ENCODE results near the gene SETDB1. TPM values are rescaled to one million over a fixed set of nuclear protein-coding genes. Genes with fewer than 3 reads are reported as not detected.

The SETDB1 gene
- polyA plus RNA-seq, 1 donor from 2014 or later: 39.1 TPM

- H3K9ac ChIP-seq (ENCODE audit: low read length): no peak overlapping the region
- TF ChIP-seq TAF1 (IDR thresholded peaks at IDR 0.05; ENCODE audit: low read depth): no peak
- TF ChIP-seq REST (IDR thresholded peaks at IDR 0.05; ENCODE audit: borderline replicate concordance): no peak
- TF ChIP-seq RAD21 (conservative IDR thresholded peaks at IDR 0.05): no peak
- TF ChIP-seq EZH2 (IDR thresholded peaks at IDR 0.05; ENCODE audit: borderline replicate concordance, insufficient read depth, low read length, poor library complexity, severe bottlenecking): no peak
- no peak for TF ChIP-seq POLR2AphosphoS5 (IDR thresholded peaks at IDR 0.05)
- no peak for TF ChIP-seq MXI1 (conservative IDR thresholded peaks at IDR 0.05; ENCODE audit: poor library complexity, severe bottlenecking)
- no peak for TF ChIP-seq CTCF (IDR thresholded peaks at IDR 0.05; ENCODE audit: poor library complexity, severe bottlenecking)
- TF ChIP-seq EP300 (conservative IDR thresholded peaks at IDR 0.05; ENCODE audit: poor library complexity, severe bottlenecking): no peak
- no peak for TF ChIP-seq SMC3 (conservative IDR thresholded peaks at IDR 0.05; ENCODE audit: poor library complexity)
- H3K4me2 ChIP-seq (ENCODE audit: low read length): no peak overlapping the region
- no peaks in the 10 kb centered on the region for H3K9me3 ChIP-seq (ENCODE audit: low read length)
- H3K9me2 ChIP-seq (ENCODE audit: insufficient read depth, low read length): no peaks in the 10 kb centered on the region
- no peaks in the 10 kb centered on the region for H3K79me2 ChIP-seq (replicated peaks; ENCODE audit: insufficient read depth, low read length)
- no peaks in the 10 kb centered on the region for H3K27me3 ChIP-seq (ENCODE audit: insufficient read depth, low read depth, low read length)
- H3K27ac ChIP-seq (ENCODE audit: low read length): no peak overlapping the region
- H2AFZ ChIP-seq (ENCODE audit: low read depth, low read length): no peak overlapping the region
- H3F3A ChIP-seq (ENCODE audit: insufficient read depth, low read length, poor library complexity, severe bottlenecking): no peaks in the 10 kb centered on the region
- H4K20me1 ChIP-seq (ENCODE audit: insufficient read depth): no peaks in the 10 kb centered on the region
- H3K4me3 ChIP-seq (ENCODE audit: low read length): no peak overlapping the region
- no peaks in the 10 kb centered on the region for H3K36me3 ChIP-seq (ENCODE audit: insufficient read depth, low read length)
These were observed 55.1 kb downstream of the SETDB1 start for GRCh38 chr1:150981177-150981804.

- H3K27ac ChIP-seq (ENCODE audit: low read length): no peak within 1 kb of the TSS
- H3K9ac ChIP-seq (ENCODE audit: low read length): no peak within 1 kb of the TSS
- no peaks in the 10 kb centered on the region for H3K9me3 ChIP-seq (ENCODE audit: low read length)
- H3K4me2 ChIP-seq (ENCODE audit: low read length): no peak within 1 kb of the TSS
- no peaks in the 10 kb centered on the region for H3K79me2 ChIP-seq (replicated peaks; ENCODE audit: insufficient read depth, low read length)
- no peaks in the 10 kb centered on the region for H4K20me1 ChIP-seq (ENCODE audit: insufficient read depth)
- no peaks in the 10 kb centered on the region for H3K36me3 ChIP-seq (ENCODE audit: insufficient read depth, low read length)
- TF ChIP-seq TAF1 (IDR thresholded peaks at IDR 0.05; ENCODE audit: low read depth) (no peak), REST (IDR thresholded peaks at IDR 0.05; ENCODE audit: borderline replicate concordance) (no peak), CTCF (IDR thresholded peaks at IDR 0.05; ENCODE audit: poor library complexity, severe bottlenecking) (no peak), RAD21 (conservative IDR thresholded peaks at IDR 0.05) (no peak)
- no peak within 1 kb of the TSS for H3K4me3 ChIP-seq (ENCODE audit: low read length)
- no peak within 1 kb of the TSS for H2AFZ ChIP-seq (ENCODE audit: low read depth, low read length)
- H3F3A ChIP-seq (ENCODE audit: insufficient read depth, low read length, poor library complexity, severe bottlenecking): no peaks in the 10 kb centered on the region
- no peaks in the 10 kb centered on the region for H3K27me3 ChIP-seq (ENCODE audit: insufficient read depth, low read depth, low read length)
- H3K9me2 ChIP-seq (ENCODE audit: insufficient read depth, low read length): no peaks in the 10 kb centered on the region
These were observed 55.9 kb downstream of the SETDB1 start, which contains the start of gene ANXA9 for GRCh38 chr1:150981805-150982712. ANXA9 (plus strand) TSS chr1:150982292; CDS start chr1:150983106, 814 bp downstream.

Data from neural cell (in vitro differentiated cells).